ENCODE measurements around the gene UAP1.
"Not testable (repeated sequence)": the region's sequence is repeated elsewhere in the genome, so short reads cannot be mapped to it uniquely, and the experiment has no call there.

DNA sequence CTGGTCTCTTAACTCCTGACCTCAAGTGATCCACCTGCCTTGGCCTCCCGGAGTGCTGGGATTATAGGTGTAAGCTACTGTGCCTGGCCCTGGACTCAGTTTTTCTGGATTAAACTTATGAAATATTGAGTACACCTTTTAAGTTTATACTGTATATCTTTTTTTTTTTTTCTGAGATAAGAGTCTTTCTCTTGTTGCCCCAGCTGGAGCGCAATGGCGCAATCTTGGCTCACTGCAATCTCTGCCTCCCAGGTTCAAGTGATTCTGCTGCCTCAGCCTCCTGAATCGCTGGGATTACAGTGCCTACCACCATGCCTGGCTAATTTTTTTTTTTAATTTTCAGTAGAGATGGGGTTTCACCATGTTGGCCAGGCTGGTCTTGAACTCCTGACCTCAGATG, 23.6 kb downstream of the UAP1 start:
- not testable (repeated sequence) for TF ChIP-seq POLR2AphosphoS5, POLR2A, SPI1, TAF1, POU2F2 (IDR thresholded peaks at IDR 0.05; ENCODE audit: low read depth, low read length)
